HuH-7.5 (cell line): ENCODE data around the gene HSD11B2.

Experiments used
- DNase-seq: peaks from one replicate; pipeline ENCODE4 v3.0.0; 2011; ENCODE audit warnings: low spot score

HSD11B2 gene

DNA sequence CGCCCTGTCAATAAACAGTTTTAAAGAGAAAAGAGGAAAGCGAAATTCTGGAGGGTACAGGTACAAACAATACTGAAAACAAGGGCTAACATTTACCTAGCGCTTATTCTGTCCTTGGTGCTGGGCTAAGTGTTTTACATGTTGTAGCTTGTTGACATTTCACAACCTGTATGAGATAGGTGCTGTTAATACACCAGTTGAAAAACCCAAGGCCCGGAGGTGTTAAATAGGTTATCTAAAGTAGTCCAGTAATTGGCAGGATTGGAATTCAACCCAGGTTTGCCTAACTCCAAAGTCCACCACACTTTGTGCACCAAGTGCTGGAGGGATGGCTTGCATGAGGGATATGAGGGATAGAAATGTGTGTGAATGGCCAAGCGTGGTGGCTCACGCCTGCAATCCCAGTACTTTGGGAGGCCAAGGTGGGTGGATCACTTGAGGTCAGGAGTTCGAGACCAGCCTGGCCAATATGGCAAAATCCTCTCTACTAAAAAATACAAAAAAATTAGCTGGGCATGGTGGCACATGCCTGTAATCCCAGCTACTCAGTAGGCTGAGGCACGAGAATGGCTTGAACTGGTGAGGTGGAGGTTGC is 47.1 kb downstream of the HSD11B2 start:
- DNase-seq, result no peak

DNA sequence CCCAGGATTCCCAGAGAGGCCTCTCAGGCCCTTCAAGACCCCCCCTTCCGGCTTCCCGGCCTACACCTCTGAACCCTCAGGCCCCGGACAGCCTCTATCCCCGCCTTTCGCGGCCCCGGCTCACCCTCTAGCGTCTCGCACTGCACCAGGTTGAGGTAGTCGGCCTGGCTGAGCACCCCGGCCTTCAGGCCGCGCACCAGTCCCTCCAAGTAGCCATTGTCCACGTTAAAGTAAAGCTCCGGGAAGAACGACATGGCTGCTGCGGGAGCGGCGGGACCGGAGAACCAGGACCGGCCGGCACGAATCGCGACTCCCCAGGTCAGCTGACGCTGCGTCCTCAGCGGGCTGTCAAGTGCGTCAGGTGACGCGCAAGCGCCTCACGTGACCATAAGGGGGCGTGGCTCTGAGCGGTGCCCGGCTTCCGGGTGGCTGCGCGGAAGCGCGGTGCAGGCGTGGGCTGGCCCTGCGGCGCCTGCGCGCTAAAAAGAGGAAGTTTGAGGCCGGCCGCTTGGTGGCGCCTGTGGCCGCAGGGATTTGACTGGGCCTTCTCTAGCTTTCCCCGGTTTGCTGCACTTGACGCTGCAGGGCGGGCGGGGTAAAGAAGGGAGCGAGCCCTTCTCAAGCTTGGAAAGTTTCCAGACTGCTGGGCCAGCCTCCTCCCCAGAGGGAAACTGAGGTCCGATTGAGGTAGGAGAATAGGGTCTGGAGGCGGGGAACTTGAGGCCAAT is 50.1 kb downstream of the HSD11B2 start, which contains the start of gene ATP6V0D1:
TSS of gene ATP6V0D1 (minus strand) at position 325 of the 728 bp plus-strand sequence. CDS start at position 254, 71 bp downstream.
- DNase-seq, result peak; percentile 95

DNA sequence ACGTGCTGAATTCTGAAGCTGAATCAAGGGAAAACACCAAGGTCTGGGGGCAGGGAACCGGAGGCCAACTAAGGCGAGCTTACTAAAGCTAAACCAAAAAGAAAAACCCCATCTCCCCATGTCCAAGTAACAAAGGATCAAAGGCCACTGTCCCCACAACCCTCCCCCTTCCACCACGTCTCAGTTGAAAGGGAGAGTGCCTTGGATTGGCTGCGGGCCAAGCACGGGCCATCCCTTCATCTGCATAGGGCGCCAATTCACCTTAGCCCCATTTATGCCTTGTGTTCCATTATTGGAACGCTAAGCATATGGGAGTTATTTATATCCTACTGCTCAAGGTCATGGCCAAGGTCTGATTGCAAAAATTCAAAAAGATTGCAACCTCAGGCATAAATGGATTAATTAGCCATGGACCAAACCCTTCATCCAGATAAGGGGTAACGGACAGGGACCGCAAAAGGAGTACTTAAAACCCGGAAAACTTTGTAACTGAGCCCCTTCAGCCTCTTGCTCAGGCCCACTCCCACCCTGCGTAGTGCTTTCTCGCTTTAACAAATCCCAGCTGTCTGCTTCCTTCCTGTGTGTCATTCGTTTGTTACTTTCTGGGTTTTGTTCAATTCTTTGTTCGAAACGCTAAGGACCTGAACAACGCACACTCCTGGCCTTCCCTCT is 50.8 kb downstream of the HSD11B2 start:
- DNase-seq, result no peak

DNA sequence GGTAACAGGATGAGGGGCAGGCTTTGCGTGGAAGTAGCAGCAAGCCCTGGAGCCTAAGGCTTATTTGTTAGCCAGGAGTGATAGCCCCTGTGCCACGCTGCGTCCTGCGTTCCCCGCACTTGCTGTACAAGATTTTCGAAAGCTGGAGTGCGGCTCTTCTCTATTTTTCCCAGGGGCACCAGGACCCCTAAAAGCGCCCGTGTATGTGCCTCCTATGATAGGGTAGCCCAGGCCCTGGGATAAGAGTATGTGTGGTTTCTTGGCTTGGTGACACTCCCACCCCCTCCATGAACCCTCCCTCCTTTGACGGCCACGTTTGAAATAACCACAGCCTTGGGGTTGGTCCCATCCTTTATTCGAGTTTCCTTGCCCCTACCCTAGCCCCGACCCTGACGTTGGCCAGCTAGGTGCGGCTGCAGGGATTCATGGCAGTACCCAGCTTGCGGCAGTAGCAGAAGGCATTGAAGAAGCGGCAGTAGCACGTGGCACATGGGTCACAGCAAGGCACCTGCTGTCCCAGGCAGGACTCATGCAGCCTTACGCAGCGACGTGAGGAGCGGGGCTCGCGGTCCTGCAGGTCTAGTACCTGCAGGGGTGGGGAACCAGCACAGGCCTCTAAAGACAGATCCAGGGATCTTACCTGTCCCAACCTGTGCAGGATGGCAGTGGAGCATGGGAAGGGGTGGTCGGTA is 51.5 kb downstream of the HSD11B2 start:
- DNase-seq, result no peak

DNA sequence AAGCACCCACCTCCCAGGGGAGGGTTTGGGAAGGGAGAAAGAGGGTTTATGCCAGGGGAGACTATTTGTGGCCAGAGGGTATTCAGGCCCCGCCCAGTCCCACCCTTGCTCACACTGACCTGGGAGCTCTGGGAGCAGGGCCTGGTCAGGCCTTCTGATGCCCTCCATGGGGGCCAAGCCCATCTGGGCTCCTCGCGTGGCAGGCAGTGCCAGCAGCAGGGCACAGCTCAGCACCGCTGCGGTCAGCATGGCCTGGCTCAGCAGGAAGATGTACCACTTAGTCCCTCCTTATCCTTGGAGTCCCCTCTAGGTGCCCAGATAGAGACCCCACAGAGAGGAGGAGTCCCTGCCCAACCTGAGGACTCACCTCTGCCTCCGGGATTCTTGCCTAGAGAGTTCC is 52.2 kb downstream of the HSD11B2 start, which contains the start of gene AGRP:
TSS of gene AGRP (minus strand) at position 398 of the 400 bp plus-strand sequence. CDS start at position 249, 149 bp downstream.
- no peak for DNase-seq

DNA sequence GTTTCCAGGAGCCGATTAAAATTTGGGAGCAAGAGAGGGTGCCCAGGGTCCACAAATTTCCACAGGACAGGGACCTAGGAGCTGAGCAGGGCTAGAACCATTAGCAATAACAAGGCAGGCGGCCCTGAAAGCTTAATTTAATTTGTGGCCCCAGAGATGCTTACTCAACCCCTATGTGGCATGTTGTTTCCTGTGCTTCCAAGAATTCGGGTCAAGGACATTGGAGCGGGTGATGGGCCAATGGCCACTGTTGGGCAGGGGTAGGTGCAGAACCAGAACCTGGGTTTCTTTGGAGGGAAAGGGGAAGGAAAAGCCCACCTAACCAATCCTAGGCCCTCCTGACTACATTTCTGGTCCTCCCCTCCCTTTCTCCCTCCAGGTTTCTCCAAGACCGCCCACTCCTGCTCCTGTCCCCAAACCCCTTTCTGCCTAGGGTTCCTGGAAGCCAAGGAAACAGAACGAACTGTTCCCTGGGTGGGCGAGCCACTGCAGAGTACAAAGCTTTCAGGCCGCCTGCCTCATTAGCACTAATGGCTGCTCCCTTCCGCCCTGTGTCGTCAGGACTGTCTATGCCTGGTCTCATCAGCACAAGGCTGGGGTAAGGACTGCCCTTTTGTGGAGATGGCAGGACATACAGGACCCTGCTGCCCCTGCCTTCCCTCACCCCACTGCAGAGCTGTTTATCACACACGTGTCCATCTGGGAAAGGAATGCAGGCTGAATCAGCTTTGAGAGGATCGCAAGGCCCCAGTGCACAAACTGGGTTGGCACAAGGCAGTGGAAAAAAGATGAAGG is 53.0 kb downstream of the HSD11B2 start:
- no peak for DNase-seq

DNA sequence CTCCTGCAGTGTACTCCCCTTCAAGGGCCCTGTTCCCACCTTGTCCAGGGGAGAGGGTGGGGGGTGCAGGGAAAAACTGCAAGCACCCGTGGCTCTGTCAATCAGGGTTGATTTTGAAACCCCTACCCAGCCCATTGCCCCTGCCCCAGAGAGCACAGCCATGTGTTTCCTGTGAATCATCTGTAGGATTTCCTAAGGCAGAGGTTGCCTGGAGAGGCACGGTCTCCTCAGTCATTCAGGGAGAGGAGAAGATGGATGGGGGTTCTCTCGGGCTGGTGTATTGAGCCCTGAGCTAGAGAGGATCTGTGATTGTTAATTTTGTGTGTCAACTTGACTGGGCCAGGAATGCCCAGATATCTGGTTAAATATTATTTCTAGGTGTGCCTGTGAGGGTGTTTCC is 55.9 kb downstream of the HSD11B2 start:
- no peak for DNase-seq
